Ishikawa (cell line): ENCODE results near the gene RRAS2.

Experiments
- CEBPB ChIP-seq: IDR thresholded peaks from 2 replicates; pipeline ENCODE4 v1.6.1; 2012
- CREB1 ChIP-seq: IDR thresholded peaks from 2 replicates; pipeline ENCODE4 v1.6.1; 2012; ENCODE audit warnings: low read depth
- EGR1 ChIP-seq: IDR thresholded peaks from 2 replicates; pipeline ENCODE4 v1.6.1; 2012
- EP300 ChIP-seq: IDR thresholded peaks from 2 replicates; pipeline ENCODE4 v1.6.1; 2012; ENCODE audit warnings: borderline replicate concordance
- FOXM1 ChIP-seq: IDR thresholded peaks from 2 replicates; pipeline ENCODE4 v1.6.1; 2012; ENCODE audit warnings: low read depth, borderline replicate concordance
- MAX ChIP-seq: IDR thresholded peaks from 2 replicates; pipeline ENCODE4 v1.6.1; 2012
- NFIC ChIP-seq: IDR thresholded peaks from 2 replicates; pipeline ENCODE4 v1.6.1; 2012
- RAD21 ChIP-seq: IDR thresholded peaks from 2 replicates; pipeline ENCODE4 v1.6.1; 2012; ENCODE audit warnings: low read depth
- REST ChIP-seq: IDR thresholded peaks from 2 replicates; pipeline ENCODE4 v1.6.1; 2012; ENCODE audit warnings: low read depth, mild to moderate bottlenecking
- TAF1 ChIP-seq: IDR thresholded peaks from 2 replicates; pipeline ENCODE4 v1.6.1; 2012; ENCODE audit warnings: low read depth, mild to moderate bottlenecking
- TCF12 ChIP-seq: IDR thresholded peaks from 2 replicates; pipeline ENCODE4 v1.6.1; 2012; ENCODE audit warnings: low read depth
- TEAD4 ChIP-seq: IDR thresholded peaks from 2 replicates; pipeline ENCODE4 v1.6.1; 2012
- USF1 ChIP-seq: IDR thresholded peaks from 2 replicates; pipeline ENCODE4 v1.6.1; 2012
- YY1 ChIP-seq: IDR thresholded peaks from 2 replicates; pipeline ENCODE4 v1.6.1; 2012; ENCODE audit warnings: low read depth
- ZBTB7A ChIP-seq: IDR thresholded peaks from 2 replicates; pipeline ENCODE4 v1.6.1; 2012; ENCODE audit warnings: low read depth

RRAS2 gene

GRCh38 chr11:14309425-14310192 is 49.4 kb downstream of the RRAS2 start:
- TF ChIP-seq CEBPB, result no peak
- no peak for TF ChIP-seq REST
- TF ChIP-seq CREB1, result no peak
- no peak for TF ChIP-seq TEAD4
- TF ChIP-seq EP300, result no peak
- TF ChIP-seq USF1, result no peak
- no peak for TF ChIP-seq EGR1
- no peak for TF ChIP-seq FOXM1
- TF ChIP-seq TAF1, result no peak
- TF ChIP-seq YY1, result no peak

GRCh38 chr11:14308897-14309387 is 50.0 kb downstream of the RRAS2 start:
- TF ChIP-seq RAD21, result no peak
- no peak for TF ChIP-seq EP300
- no peak for TF ChIP-seq YY1
- no peak for TF ChIP-seq REST
- no peak for TF ChIP-seq FOXM1
- TF ChIP-seq TEAD4, result no peak
- no peak for TF ChIP-seq TAF1
- no peak for TF ChIP-seq USF1
- no peak for TF ChIP-seq TCF12
- TF ChIP-seq NFIC, result no peak
- no peak for TF ChIP-seq EGR1
- TF ChIP-seq MAX, result no peak

- TF ChIP-seq USF1, result no peak
- peak; percentile 46; the same call in 1 of the 2 replicates for TF ChIP-seq RAD21
Observed at GRCh38 chr11:14308114-14308896, 50.7 kb downstream of the RRAS2 start.

- TF ChIP-seq ZBTB7A (no peak), MAX (no peak), CEBPB (no peak), TCF12 (no peak), EP300 (no peak), REST (no peak), CREB1 (no peak), TAF1 (no peak)
Observed at GRCh38 chr11:14306481-14306880, 52.5 kb downstream of the RRAS2 start.
